ENCODE results near the gene RGL3.
"Not testable (repeated sequence)": the region's sequence is repeated elsewhere in the genome, so short reads cannot be mapped to it uniquely, and the experiment has no call there.

The RGL3 gene

DNA sequence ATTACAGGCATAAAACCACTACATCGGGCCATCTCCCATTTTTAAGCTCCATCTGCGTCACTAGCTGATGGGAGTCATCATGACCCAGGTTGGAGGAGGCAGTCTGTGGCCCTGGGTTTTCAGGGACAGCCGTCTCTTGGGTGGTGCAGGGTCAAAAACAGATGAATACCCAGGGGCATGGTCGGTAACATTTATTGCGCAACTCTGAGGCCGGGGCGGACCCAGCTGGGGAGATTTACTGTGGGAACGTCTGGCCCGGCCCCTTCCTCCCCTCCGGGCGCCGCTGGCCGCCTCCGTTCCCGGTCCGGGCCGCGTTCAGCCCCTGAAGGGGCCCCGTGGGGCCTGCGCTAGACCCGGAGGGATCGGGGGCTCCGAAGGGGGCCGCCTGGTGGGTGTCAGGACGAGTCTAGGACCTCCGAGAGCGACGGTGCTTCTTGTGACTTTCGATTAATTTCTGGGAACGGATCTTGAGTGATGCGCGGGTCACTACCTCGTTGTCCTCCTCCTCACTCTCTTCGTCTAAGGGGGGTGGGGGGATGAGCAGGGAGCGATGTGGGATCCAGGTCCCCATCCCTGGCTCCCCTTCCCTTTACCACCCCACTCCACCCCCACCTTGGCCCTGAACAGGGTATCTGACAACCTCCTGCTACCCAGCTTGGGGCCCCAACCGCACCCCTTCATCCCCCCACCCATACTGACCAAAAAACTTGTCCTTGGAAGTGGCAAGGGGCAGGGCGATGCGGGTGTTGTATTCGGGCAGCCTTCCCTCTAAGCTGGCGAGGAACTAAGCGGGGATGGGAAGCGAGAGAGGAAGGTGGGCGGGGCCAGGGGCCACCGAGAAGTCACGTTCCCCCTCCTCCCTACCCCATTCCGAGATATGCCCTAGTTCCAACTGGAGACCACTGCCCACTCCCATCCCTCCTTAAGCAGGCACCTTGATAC is 1.6 kb upstream of the RGL3 start:
- peak; percentile 53 for DNase-seq (ENCODE audit: low spot score)

DNA sequence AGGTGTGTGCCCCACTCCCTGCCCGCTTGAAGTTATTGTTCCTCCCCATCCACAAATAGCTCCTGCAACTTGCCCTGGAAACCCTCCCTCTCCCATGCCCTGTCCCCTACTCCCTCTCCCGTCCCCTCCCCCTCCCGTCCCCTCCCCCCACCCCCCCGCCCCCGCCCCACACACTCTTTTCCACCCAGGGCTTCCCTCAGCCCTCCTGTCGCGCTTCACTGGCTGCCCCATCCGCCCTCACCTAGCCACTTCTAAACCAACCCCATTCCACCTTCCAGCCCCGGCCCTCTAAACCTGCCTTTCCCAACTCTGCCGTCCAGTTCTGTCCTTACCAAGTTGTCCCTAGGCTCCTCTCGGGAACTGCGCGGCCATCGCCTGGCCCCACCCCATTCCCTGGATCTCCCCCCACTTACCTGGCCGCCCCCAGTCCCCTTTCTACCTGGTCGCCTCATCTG is 993 bp downstream of the RGL3 start:
- no peak for DNase-seq (ENCODE audit: low spot score)

DNA sequence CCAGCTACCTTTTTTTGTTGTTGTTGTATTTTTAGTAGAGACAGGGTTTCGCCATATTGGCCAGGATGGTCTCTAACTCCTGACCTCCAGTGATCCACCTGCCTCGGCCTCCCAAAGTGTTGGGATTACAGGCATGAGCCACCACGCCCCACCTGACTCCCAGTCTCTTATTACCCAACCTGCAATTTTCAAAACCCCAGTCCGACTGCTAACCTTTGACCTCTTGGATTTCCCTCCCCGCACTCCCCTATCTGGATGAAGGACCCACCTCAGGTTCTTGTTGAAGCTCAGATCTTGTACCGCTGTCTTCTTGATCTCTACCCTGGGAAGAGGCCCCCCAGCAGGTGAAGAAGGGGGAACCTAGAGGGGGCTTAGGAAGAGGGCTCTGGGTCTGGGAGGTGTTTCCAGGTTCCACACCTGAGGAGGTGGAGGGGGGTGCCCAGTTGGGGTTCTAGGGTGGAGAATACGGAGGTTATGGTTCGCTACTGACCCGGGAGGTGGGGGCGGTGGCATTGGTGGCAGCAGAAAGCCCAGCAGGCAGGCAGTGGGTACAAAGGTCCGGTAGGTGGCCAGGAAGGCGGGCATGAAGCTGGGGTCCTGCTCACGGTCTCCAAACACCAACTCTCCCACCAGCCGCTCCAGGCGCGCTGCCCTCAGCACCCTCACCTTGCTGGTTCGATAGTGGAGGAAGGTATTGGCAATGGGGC is 2.6 kb downstream of the RGL3 start:
- DNase-seq (ENCODE audit: low spot score) = no peak

DNA sequence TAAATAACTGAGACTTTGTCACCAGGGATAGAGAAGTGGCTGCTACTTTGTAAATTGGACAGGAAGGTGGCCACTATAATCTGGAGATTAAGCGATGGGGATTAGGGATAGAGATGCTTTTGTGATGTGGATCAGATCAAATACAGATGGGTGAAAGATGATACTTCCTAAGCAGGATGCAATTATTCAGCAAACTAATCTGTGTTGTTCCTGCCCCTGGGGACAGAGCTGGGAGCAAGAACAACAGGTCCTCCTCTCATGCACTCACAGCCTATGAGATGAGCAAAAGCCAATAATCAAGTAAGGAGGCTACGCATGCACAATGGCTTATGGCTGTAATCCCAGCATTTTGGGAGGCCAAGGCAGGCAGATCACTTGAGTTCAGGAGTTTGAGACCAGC is 4.6 kb downstream of the RGL3 start:
- DNase-seq (ENCODE audit: low spot score) = no peak

DNA sequence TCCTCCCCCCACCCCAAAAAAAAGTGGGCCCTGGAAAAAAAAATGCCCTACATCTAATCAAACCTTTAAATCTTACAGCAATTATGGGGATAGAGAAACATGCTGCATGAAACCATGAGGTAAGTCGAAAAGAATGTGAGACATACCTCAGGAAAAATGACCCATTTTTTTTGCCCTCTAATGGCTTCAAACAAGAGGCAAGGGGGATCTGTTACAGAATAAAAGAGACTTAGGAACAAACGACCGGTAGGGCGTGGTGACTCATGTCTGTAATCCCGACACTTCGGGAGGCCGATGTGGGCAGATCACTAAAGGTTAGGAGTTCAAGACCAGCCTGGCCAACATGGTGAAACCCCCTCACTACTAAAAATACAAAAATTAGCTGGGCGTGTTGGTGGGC is 8.4 kb downstream of the RGL3 start:
- DNase-seq (ENCODE audit: low spot score) = no peak

DNA sequence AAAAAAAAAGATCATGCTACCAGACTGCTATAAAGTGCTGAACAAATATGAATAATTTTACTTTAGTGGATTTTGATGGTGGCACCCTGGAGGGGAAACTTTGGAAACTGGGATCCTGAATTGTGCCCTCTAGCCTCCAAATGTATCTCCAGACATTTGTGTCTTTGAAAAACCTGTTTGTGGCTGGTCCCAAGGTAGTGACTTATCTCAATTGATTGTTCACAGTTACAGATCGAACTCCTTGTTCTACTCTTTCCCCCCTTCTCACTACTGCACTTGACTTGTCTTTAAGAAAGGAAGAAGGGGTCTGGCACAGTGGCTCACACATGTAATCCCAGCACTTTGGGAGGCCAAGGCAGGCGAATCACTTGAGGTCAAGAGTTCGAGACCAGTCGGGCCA is 10.5 kb downstream of the RGL3 start:
- DNase-seq (ENCODE audit: low spot score) = no peak

DNA sequence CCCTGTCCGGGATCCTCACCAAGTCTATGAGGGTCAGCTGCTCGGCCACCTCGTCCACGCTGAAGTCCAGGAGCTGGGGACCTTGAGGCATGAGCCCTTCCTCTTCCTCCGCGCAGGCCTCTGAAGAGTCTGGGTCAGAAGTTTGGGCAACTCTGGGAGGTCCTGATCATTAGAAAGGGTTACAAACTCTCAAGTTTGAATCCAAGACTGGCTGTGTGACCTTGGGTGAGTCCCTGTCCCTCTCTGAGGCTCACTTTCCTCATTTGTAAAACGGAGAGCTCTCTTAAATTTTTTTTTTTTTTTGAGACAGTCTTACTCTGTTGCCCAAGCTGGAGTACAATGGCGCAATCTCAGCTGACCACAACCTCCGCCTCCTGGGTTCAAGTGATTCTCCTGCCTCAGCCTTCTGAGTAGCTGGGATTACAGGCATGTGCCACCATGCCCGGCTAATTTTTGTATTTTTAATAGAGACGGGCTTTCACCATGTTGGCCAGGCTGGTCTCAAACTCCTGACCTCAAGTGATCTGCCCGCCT is 12.3 kb downstream of the RGL3 start:
- DNase-seq (ENCODE audit: low spot score) = not testable (repeated sequence)

DNA sequence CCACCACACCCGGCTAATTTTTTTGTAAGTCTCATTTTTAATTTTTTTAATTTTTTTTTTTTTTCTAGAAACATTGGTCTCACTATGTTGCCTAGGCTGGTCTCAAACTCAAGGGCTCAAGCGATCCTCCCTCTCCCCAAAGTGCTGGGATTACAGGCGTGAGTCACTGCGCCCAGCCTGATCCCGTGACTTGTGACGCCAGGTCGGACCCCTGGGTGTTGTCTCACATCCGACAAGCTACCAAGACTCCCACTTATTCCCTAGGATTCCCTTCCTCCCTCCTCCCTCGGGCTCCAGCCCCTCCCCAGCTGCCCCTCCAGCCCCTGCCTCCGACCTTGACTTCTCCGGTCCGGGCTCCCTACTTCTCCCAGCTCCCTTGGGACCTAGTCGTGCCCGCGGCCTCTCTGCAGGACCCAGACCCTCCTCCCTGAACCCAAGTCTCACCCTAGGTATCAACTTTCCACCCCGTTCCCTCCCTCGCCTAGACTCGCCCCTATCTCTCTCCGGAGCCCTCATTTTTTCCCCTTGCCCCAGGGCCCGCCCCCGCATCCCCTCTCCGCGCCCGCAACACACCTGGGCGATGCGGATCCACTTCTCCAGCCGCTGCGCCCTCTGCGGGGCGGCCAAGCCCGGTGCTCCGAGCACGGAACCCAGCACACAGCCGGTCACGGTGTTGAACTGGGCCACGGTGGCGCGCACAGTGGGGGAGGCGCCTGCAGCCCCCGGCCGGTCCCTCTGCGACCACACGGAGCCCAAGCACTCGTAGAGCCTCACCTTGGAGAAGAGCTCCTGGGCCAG is 13.1 kb downstream of the RGL3 start:
- DNase-seq (ENCODE audit: low spot score) = peak; percentile 52

DNA sequence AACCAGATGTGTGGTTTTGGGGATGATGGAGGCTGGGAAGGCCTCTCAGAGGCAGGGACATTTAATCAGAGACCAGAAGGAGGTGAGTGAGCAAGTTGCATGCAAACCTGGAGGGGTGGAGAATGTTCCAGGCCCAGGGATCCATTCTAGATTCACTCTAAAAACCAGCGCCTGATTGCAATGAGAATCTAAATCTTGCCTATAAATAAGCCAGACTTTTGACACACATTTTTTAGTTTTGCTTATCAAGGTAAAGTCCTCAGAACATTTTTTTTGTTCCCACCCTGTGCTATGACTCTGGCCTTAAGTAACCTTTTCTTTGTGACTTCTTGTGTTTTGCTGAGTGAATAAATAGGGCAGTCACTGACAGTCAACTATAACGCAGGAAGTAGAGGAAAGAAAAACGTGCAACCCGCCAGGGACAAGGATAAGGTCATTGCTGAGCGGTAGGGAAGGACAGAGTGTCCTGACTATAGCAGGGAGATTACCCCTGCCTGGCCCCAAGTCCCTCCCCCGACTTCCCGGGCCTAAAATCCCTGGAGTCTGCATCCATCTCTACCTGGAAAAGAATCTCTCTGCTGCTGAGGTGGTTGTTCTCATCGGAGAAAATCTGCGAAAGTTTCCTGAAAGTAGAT is 14.4 kb downstream of the RGL3 start:
- no peak for DNase-seq (ENCODE audit: low spot score)

DNA sequence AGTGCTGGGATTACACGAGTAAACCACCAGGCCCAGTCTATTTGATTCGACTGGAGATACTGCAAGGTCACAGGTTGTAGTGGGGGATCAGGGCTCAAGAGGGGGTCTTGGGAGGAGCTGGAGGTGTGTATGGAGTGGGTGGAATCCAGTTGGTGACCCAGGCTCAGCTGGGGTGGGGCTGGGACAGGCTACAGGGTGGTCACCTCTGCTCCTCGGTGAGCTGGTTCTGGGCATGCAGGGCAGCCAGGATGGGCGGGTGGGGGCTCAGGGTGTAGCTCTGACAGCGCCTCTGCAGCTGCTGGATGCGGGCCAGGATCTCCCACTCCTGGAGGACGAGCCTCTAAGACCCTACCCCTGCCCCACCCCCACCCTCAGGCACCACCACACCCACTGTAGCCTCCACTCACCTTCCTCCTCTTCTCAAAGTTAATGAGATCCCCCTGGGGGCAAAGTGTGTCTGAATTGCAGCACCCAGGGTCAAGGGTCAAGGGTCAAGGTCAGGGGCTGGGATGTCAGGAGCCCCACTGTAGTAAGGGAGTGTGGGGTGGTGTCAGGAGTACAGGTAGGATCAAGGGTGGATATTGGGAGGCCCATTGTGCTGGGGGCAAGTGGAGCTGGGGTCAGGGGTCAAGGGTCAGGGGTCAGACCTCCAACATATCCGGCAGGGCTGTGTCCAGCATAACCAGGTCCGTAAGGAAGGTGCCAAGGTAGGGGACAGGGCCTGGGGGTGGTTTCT is 17.1 kb downstream of the RGL3 start:
- DNase-seq (ENCODE audit: low spot score) = no peak

DNA sequence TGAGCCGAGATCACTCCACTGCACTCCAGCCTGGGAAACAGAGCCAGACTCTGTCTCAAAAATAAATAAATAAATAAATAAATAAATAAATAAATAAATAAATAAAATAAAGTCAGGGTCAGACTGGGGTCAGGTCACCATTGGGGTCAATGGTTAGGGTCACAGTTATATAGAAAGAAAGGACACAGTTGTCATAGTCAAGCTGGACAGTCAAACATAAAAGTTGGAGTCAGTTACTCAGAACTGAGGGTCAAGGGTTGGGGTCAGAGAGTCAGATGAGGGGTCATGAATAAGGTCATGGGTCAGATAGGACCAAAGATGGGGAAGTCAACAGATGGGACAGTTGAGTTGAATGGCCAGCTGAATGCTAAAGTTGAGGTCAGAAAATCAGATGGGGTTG is 18.3 kb downstream of the RGL3 start:
- DNase-seq (ENCODE audit: low spot score) = no peak

DNA sequence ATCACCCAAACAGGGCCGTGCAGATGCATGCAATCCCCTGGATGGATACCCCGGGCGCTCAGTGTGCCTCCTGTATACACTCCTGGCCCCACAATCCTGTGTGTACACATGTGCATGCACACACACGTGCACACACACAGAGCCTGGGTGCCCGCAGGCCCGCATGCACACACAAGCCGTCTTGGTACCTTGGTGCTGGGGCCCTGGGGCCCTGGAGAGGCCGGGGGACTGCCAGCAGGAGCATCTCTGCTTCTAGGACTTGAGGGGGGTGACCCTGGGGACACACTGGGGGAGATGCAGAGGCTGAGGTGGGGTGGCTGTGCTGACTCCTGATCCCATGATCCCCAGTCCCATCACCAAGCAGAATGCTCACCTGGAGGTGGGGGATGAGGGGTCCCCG is 19.4 kb downstream of the RGL3 start:
- no peak for DNase-seq (ENCODE audit: low spot score)

DNA sequence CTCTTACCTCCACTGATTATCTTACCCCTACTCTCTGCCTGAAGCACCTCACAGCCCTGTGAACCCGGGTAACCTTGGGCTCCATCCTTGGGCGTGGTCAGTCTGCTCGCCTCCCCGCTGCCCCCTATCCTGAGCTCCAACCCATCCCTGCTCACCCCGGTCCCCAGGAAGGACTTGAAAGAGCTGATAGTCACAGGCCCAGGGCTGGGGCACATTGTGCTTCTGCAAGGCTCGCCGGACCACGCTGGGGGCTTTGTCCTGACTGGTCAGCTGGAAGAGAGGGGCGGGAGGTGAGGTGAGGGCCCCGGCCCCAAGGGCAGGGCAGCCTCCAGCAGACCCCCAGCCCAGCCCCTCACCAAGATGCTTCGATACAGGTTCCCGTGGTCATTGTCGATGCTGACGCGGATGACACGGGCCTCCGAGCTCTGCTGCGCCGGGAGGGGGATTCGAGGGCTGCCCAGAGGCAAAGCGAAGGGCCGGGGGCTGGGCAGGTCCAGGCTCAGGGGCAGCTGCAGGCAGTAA is 22.0 kb downstream of the RGL3 start:
- DNase-seq (ENCODE audit: low spot score) = no peak

DNA sequence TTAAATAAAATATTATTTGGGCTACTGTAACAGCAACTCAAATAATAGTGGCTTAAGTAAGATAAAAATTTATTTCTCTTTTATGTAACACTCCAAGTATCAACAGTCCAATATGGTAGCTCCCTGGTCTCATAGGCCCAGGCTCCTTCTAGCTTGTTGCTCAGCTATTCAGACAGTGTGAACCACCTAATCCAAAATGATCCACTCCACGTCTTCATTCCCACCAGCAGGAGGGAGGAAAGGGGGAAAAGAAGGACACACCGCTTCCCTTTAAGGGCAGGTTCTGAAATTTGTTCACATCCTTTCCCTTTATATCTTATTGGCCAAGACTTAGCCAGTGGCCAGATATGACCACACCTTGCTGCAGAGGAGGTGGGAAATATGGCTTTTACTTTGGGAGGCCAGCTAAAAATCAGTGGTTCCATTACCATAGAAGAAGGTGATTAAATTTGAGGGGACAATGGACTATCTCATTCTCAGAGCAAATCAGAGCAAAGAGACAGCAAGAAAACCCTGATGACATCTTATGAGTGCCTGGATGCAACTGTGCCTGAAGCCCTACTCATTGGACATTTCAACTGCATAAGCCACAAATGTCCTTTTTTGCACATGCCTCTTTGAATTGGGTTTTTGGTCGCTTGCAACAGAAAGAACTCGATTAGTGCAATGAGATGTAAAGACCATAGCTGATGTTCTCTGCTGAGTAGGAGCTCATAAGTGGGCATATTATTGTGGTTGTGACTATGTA is 28.0 kb downstream of the RGL3 start:
- DNase-seq (ENCODE audit: low spot score) = no peak

DNA sequence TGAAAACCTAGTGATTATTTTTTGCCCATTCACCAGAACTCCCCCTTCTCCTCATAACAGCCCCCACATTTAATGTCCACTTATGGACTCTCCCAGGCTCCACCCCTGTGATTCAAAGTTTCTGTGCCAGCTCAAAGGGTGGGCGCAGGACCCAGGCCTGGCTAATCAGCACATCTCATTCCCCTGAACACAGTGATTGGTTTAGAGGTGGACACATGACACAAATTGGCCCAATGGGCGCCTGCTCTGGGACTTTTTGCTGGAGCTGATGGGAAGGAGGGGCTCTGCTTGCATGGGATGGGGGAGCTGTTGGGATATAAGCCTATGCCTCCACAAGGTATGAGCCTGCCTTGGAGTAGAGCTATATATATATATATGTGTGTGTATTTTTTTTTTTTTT is 28.8 kb downstream of the RGL3 start:
- DNase-seq (ENCODE audit: low spot score) = no peak

DNA sequence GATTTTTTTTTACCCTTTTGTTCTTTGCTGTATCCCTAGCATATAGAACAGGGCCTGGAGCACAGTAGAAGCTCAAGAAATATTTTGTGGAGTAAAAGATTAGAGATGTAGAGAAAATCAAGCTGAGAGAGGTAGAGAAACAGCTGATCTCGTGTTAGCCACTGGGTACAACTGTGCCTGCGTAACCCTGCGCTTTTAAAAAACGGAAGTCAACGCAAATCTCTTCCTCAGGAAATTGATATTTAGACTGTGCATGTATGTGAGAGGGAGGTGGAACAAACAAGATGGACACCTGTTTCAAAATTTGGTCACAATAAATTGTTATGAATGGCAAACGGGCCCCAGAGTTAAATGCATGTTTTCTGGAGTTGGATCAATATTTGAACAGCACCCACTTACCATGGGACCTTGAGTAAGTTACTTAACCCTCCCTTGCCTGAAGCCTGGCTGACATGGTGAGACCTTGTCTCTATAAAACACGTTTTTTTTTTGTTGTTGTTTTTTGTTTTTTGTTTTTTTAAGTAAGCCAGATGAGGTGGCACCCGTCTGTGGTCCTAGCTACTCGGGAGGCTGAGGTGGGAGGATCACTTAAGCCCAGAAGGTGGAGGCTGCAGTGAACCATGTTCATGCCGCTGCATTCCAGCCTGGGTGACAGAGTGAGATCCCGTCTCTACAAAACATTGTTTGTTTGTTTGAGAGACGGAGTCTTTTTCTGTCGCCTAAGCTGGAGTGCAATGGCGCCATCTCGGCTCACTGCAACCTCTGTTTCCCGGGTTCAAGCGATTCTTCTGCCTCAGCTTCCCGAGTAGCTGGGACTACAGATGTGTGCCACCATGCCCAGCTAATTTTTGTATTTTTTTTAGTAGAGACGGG is 31.7 kb downstream of the RGL3 start:
- no peak for DNase-seq (ENCODE audit: low spot score)

DNA sequence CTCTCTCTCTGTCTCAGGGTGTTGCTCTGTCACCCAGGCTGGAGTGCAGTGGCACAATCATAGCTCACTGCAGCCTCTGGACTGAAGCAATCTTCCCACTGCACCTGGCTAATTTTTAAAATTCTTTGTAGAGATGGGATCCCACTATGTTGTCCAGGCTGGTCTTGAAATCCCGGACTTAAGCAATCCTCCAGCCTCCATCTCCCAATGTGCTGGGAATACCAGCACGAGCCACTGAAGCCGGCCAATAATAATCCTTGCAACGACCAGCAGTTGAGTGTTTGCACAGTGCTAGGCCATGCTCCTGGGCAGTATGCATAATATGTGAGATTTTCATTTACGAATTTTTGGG is 34.4 kb downstream of the RGL3 start:
- DNase-seq (ENCODE audit: low spot score) = no peak

DNA sequence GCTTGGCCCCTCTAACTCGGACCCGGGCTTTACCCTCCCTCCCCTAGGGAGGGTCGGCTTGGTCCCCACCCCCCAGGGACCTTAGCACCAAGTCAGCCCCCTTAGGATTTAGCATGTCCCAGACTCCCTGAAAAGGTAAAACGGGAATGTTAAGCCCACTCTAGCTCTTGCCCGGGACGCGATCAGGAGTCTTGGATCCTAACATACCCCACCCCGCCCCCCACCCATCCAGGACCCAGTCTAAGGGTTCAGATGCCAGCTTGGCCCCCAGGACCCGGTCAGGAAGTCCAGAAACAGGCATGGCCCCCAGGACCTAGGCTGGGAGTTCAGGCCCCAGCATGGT is 35.4 kb downstream of the RGL3 start:
- DNase-seq (ENCODE audit: low spot score) = no peak
